Breast epithelium (tissue), 3 donors: ENCODE measurements around the gene CMTM8.

Experiments
- CTCF ChIP-seq, 3 donors: fragments of 450-650 bp; IDR thresholded peaks; one replicate each; pipeline ENCODE4 v1.5.1; 2016 to 2017; ENCODE audit warnings: antibody characterized with exemption in 3 of 3, mild to moderate bottlenecking in 3 of 3, moderate library complexity in 3 of 3
- POLR2A ChIP-seq: fragments of 450-650 bp; IDR thresholded peaks from one replicate; pipeline ENCODE4 v1.6.1; 2016; ENCODE audit warnings: antibody characterized with exemption, mild to moderate bottlenecking, moderate library complexity
- POLR2AphosphoS5 ChIP-seq, 3 donors: sonication (generic); formaldehyde crosslinking; IDR thresholded peaks; one replicate each; pipeline ENCODE4 v1.6.1; 2017; ENCODE audit warnings: antibody characterized with exemption in 3 of 3

DNA sequence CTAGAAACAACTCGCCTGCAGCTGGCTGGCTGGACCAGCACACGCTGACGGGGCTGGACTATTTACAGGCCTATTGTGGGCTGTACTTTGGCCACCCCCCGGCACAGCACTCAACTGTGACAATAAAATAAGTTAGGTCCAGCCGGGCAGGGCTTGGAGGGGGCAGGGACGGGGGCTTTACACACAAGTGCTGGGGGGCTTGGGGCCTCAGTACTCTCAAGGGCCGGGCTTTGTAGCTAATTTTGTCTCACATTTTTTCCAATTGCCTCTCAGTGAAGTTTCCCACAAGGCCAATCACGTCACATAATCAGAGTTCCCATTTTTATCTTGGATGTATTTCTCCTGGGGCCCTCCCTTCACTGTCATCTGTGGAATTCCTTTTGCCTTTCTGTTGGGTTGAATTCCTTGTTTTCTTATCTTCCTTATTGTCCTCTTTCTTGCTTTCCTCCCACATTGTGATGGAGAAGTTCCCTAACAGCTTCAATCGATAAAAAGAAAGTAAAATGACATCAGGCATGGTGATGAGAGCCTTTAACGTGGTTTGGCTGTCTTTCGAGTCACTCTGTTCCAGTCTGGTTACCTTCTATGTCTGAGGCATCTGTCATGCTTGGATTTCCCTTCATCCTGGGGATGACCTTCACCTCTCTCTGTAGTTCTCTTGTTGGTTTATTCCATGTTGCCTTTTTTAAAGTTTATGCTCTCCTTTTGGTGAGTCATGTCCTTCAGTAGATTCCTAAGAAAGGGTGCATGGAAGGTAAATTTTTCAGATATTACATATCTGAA lies 109.1 kb downstream of the CMTM8 start:
- TF ChIP-seq POLR2A (no peak), CTCF (IDR thresholded peaks at IDR 0.05) (no peak), POLR2AphosphoS5 (IDR thresholded peaks at IDR 0.05) (no peak)
